IMR-90 (cell line): ENCODE results near the gene DNASE2B. TPM values are rescaled to one million over a fixed set of nuclear protein-coding genes. Genes with fewer than 3 reads are reported as not detected.

Experiments
- ATAC-seq: fragments of 200-7000 bp; cut with Tn5 transposase; 2 replicates; pipeline ENCODE4 v1.9.1; 2020; ENCODE audit warnings: low read depth, mild to moderate bottlenecking, moderate library complexity
- BruUV-seq: library from RNA; stranded (reverse); fragments of 400-500 nt; replicated peaks from 2 replicates; lab custom pipeline; 2021; lab: Mats Ljungman, UMichigan
- CTCF ChIA-PET: fragments of 300-600 bp; formaldehyde crosslinking; extraction: SDS; loops from one replicate; lab custom pipeline; 2021; ENCODE audit warnings: antibody characterized with exemption; lab: Yijun Ruan, JAX
- POLR2A ChIA-PET: fragments of 300-600 bp; sonication (Branson Sonifier 250); formaldehyde crosslinking; loops from one replicate; lab custom pipeline; 2022; ENCODE audit warnings: antibody characterized with exemption; ENCODE audit not compliant: unreplicated experiment; lab: Charles Lee
- DNase-seq: peaks from one replicate; pipeline ENCODE4 v3.0.0; 2013
- H2AFZ ChIP-seq: replicated peaks from 2 replicates; pipeline ENCODE3; 2013; ENCODE audit warnings: low read length, mild to moderate bottlenecking; ENCODE audit not compliant: poor library complexity
- H2AK5ac ChIP-seq: 2 replicates; pipeline ENCODE4 v1.6.1; 2013; ENCODE audit warnings: low read depth, low read length, inconsistent platforms
- H2AK9ac ChIP-seq: replicated peaks from 2 replicates; pipeline ENCODE3; 2013; ENCODE audit warnings: mild to moderate bottlenecking, low read depth, low read length, moderate library complexity; ENCODE audit not compliant: poor library complexity
- H2BK120ac ChIP-seq: 2 replicates; pipeline ENCODE4 v1.6.1; 2013; ENCODE audit warnings: low read depth, low read length, inconsistent platforms
- H2BK15ac ChIP-seq: 3 replicates; pipeline ENCODE4 v1.6.1; 2013; ENCODE audit warnings: low read depth, low read length, inconsistent platforms
- H2BK20ac ChIP-seq: 2 replicates; pipeline ENCODE4 v1.6.1; 2013; ENCODE audit warnings: low read depth, mild to moderate bottlenecking, inconsistent platforms, low read length, moderate library complexity
- H2BK5ac ChIP-seq: 2 replicates; pipeline ENCODE4 v1.6.1; 2013; ENCODE audit warnings: mild to moderate bottlenecking, low read depth, low read length, inconsistent platforms; ENCODE audit not compliant: poor library complexity, severe bottlenecking
- H3K14ac ChIP-seq: replicated peaks from 2 replicates; pipeline ENCODE4 v1.6.1; 2013; ENCODE audit warnings: low read depth, low read length, inconsistent platforms
- H3K18ac ChIP-seq: 2 replicates; pipeline ENCODE4 v1.6.1; 2013; ENCODE audit warnings: low read depth, low read length, control low read depth
- H3K23ac ChIP-seq: 2 replicates; pipeline ENCODE4 v1.6.1; 2013; ENCODE audit warnings: low read depth, low read length, inconsistent platforms
- H3K27ac ChIP-seq: 2 replicates; pipeline ENCODE4 v1.5.1; 2013; ENCODE audit warnings: mild to moderate bottlenecking, control low read depth, low read length; ENCODE audit not compliant: insufficient read depth
- H3K27me3 ChIP-seq: 2 replicates; pipeline ENCODE4 v1.6.1; 2013; ENCODE audit warnings: low read length; ENCODE audit not compliant: control insufficient read depth, insufficient read depth
- H3K36me3 ChIP-seq: 2 replicates; pipeline ENCODE4 v1.6.1; 2013; ENCODE audit warnings: low read length, mixed read lengths; ENCODE audit not compliant: control insufficient read depth, insufficient read depth
- H3K4ac ChIP-seq: 2 replicates; pipeline ENCODE4 v1.6.1; 2013; ENCODE audit warnings: low read depth, low read length, inconsistent platforms
- H3K4me1 ChIP-seq: 2 replicates; pipeline ENCODE4 v1.6.1; 2013; ENCODE audit warnings: low read length, mixed read lengths; ENCODE audit not compliant: control insufficient read depth, insufficient read depth
- H3K4me2 ChIP-seq: 2 replicates; pipeline ENCODE4 v1.6.1; 2013; ENCODE audit warnings: low read depth, mild to moderate bottlenecking, control low read depth, low read length, moderate library complexity
- H3K4me3 ChIP-seq: 2 replicates; pipeline ENCODE4 v1.5.1; 2013; ENCODE audit warnings: low read depth, mild to moderate bottlenecking, control low read depth, low read length, moderate library complexity; ENCODE audit not compliant: insufficient read depth
- H3K56ac ChIP-seq: 2 replicates; pipeline ENCODE4 v1.6.1; 2013; ENCODE audit warnings: low read length, inconsistent platforms; ENCODE audit not compliant: insufficient read depth; ENCODE audit errors: extremely low read depth
- H3K79me1 ChIP-seq, 2 experiments: 2 replicates each; pipeline ENCODE4 v1.6.1; 2013; ENCODE audit warnings: low read length in 2 of 2, inconsistent platforms in 1 of 2, low read depth in 1 of 2
- H3K9ac ChIP-seq: 2 replicates; pipeline ENCODE4 v1.6.1; 2013; ENCODE audit warnings: low read depth, low read length, control low read depth
- H3K9me1 ChIP-seq: 2 replicates; pipeline ENCODE4 v1.6.1; 2013; ENCODE audit warnings: low read length, inconsistent platforms; ENCODE audit not compliant: insufficient read depth
- H3K9me3 ChIP-seq: 2 replicates; pipeline ENCODE4 v1.6.1; 2013; ENCODE audit warnings: low read length; ENCODE audit not compliant: control insufficient read depth, insufficient read depth
- H4K20me1 ChIP-seq: 2 replicates; pipeline ENCODE4 v1.6.1; 2013; ENCODE audit warnings: low read length, inconsistent platforms; ENCODE audit not compliant: insufficient read depth
- H4K5ac ChIP-seq: 2 replicates; pipeline ENCODE4 v1.6.1; 2013; ENCODE audit warnings: mild to moderate bottlenecking, low read depth, low read length, control low read depth
- H4K8ac ChIP-seq, 2 experiments: 2 replicates each; pipeline ENCODE4 v1.6.1; 2013; ENCODE audit warnings: low read depth in 2 of 2, low read length in 2 of 2, control low read depth in 1 of 2, inconsistent platforms in 1 of 2
- H4K91ac ChIP-seq: 2 replicates; pipeline ENCODE4 v1.6.1; 2013; ENCODE audit warnings: low read depth, low read length, inconsistent platforms; ENCODE audit not compliant: insufficient read depth
- CEBPB ChIP-seq: IDR thresholded peaks from 2 replicates; pipeline ENCODE4 v1.6.1; 2012; ENCODE audit warnings: low read depth, low read length, improper control_type of control experiment
- MAFK ChIP-seq: IDR thresholded peaks from 2 replicates; pipeline ENCODE4 v1.6.1; 2012; ENCODE audit warnings: low read depth, low read length, improper control_type of control experiment
- RCOR1 ChIP-seq: IDR thresholded peaks from 2 replicates; pipeline ENCODE4 v1.6.1; 2012; ENCODE audit warnings: mild to moderate bottlenecking, low read length, improper control_type of control experiment; ENCODE audit not compliant: insufficient replicate concordance
- WGBS, 2 experiments: methylation state at CpG; one replicate each; pipeline versions ENCODE4 v1.1.5 to v1.1.7; 2013; ENCODE audit warnings: missing lambda C conversion rate in 2 of 2; ENCODE audit not compliant: insufficient read length in 1 of 2; ENCODE audit errors: extremely low coverage in 2 of 2; 5-methylcytosine and 5-hydroxymethylcytosine counted together
- dilution Hi-C: fragments of 300-500 bp; cut with HindIII; formaldehyde crosslinking; loops from one replicate; pipeline ENCODE4 v1.14.3; 2018; ENCODE audit warnings: low sequenced_read_pairs; ENCODE audit not compliant: unreplicated experiment
- in situ Hi-C: fragments of 300-500 bp; cut with MboI; formaldehyde crosslinking; loops from 3 replicates; pipeline ENCODE4 v1.14.3; 2019; ENCODE audit warnings: low sequenced_read_pairs, inconsistent platforms, mixed read lengths
- intact Hi-C: fragments of 100-400 bp; cut with micrococcal nuclease; formaldehyde crosslinking; loops from 2 replicates; pipeline ENCODE4 v1.10.0; 2022
- polyA plus RNA-seq, 3 experiments: library from polyadenylated mRNA; depleted of rRNA; stranded (reverse); fragments of >200 nt; gene quantifications; 2 replicates each; pipeline ENCODE4 v1.2.3, GENCODE V29; 2012; ENCODE audit warnings: low replicate concordance in 1 of 3
- total RNA-seq: library from RNA; depleted of rRNA; stranded (reverse); fragments of >200 nt; gene quantifications from 2 replicates; pipeline ENCODE4 v1.2.3, GENCODE V29; 2012

DNASE2B gene
- total and polyA plus RNA-seq, 2 of the 4 experiments (the other 2 are of a cell fraction), result not detected

GRCh38 chr1:84428235-84428634, 30.0 kb downstream of the DNASE2B start:
- Histone ChIP-seq H3K36me3 (no peaks in the 10 kb centered on the region), H4K20me1 (no peaks in the 10 kb centered on the region), H3K4me2 (no peak overlapping the region), H3K27me3 (no peaks in the 10 kb centered on the region), H2AK9ac (no peak overlapping the region), H3K9me3 (peaks cover 2% of the 10 kb centered on the region), H2BK15ac (no peak overlapping the region), H2BK5ac (no peak overlapping the region), H3K9ac (no peak overlapping the region), H3K4me1 (peaks cover 1% of the 10 kb centered on the region; the same call in 1 of the 2 replicates), H4K91ac (no peak overlapping the region), H2AFZ (no peak overlapping the region), H3K79me1 (no peaks in the 10 kb centered on the region), H3K4me3 (no peak overlapping the region), H2AK5ac (no peak overlapping the region), H3K9me1 (no peaks in the 10 kb centered on the region), H3K14ac (no peak overlapping the region), H3K23ac (no peak overlapping the region), H3K27ac (no peak overlapping the region), H3K56ac (no peak overlapping the region), H3K4ac (no peak overlapping the region), H4K8ac (no peak overlapping the region), H2BK120ac (no peak overlapping the region), H4K5ac (no peak overlapping the region), H3K18ac (no peak overlapping the region), H2BK20ac (no peak overlapping the region)
- intact Hi-C loops (no loop called here), in situ Hi-C loops (loop anchor here (25.0 kb wide), 1 partner anchor 334 kb away; no protein-coding TSS in a partner anchor), dilution Hi-C loops (loop anchor here (25.0 kb wide), 1 partner anchor 291 kb away; the partner anchor contains the start of gene PRKACB)
- TF ChIP-seq MAFK, result no peak
- TF ChIP-seq CEBPB, result no peak
- TF ChIP-seq RCOR1, result no peak
- ChIA-PET CTCF (no interaction called here), POLR2A (no interaction called here)
- DNase-seq, result no peak
- no TSS peak for BruUV-seq
- ATAC-seq, result no peak
- no CpG with 5 or more reads among the region's 5 CpGs for WGBS, 2 experiments
